ENCODE results near the gene E2F6. TPM values are rescaled to one million over a fixed set of nuclear protein-coding genes. Genes with fewer than 3 reads are reported as not detected.
A peak's percentile ranks its signal among the peaks of the same experiment; 100 is the strongest.

Gene E2F6
- total RNA-seq, 1 experiment from 2014 or later = 21.8 TPM

GRCh38 chr2:11430729-11431128 is 35.2 kb downstream of the E2F6 start:
- H4K5ac ChIP-seq (ENCODE audit: insufficient read length, low read depth, low read length) = no peak overlapping the region
- H2AFZ ChIP-seq (ENCODE audit: low read length) = no peak overlapping the region
- no peak overlapping the region for H2BK120ac ChIP-seq (ENCODE audit: low read depth, low read length, poor library complexity, severe bottlenecking)
- TF ChIP-seq, protein P1, sequence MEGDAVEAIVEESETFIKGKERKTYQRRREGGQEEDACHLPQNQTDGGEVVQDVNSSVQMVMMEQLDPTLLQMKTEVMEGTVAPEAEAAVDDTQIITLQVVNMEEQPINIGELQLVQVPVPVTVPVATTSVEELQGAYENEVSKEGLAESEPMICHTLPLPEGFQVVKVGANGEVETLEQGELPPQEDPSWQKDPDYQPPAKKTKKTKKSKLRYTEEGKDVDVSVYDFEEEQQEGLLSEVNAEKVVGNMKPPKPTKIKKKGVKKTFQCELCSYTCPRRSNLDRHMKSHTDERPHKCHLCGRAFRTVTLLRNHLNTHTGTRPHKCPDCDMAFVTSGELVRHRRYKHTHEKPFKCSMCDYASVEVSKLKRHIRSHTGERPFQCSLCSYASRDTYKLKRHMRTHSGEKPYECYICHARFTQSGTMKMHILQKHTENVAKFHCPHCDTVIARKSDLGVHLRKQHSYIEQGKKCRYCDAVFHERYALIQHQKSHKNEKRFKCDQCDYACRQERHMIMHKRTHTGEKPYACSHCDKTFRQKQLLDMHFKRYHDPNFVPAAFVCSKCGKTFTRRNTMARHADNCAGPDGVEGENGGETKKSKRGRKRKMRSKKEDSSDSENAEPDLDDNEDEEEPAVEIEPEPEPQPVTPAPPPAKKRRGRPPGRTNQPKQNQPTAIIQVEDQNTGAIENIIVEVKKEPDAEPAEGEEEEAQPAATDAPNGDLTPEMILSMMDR (conservative IDR thresholded peaks at IDR 0.05) = no peak
- H2AK5ac ChIP-seq (ENCODE audit: insufficient read length, low read length) = no peak overlapping the region
- no peak overlapping the region for H2BK20ac ChIP-seq (ENCODE audit: low read depth, low read length, poor library complexity, severe bottlenecking)
- H3K79me2 ChIP-seq (ENCODE audit: insufficient read depth, low read length) = no peaks in the 10 kb centered on the region
- DNase-seq = no peak
- Mint-ChIP-seq H3K4me3 (no peak overlapping the region), H3K36me3 (ENCODE audit: insufficient read depth in 1 of 3, low read depth in 3 of 3) (peaks cover 8 to 14% (median 10%) of the 10 kb centered on the region in 3 experiments; a peak in 5 of 7 replicates), H3K9me3 (peaks cover 2 to 3% of the 10 kb centered on the region in 2 experiments; a peak in 3 of 5 replicates), H3K4me1 (no peaks in the 10 kb centered on the region), H3K27ac (peak overlapping the region in 1 of 3 experiments; percentile 95; a peak in 1 of 7 replicates), H3K27me3 (ENCODE audit: low read depth) (no peaks in the 10 kb centered on the region)
- no peak overlapping the region for H4K91ac ChIP-seq (ENCODE audit: insufficient read length, low read depth, low read length)
- no peak overlapping the region for H3K27ac ChIP-seq (ENCODE audit: insufficient read length, low read depth, low read length)
- H3K79me1 ChIP-seq (ENCODE audit: insufficient read depth, low read depth, low read length, poor library complexity, severe bottlenecking) = no peaks in the 10 kb centered on the region
- H3T11ph ChIP-seq (ENCODE audit: low read length) = no peak overlapping the region
- no peak overlapping the region for H3K4ac ChIP-seq (ENCODE audit: low read depth, low read length)
- no peaks in the 10 kb centered on the region for H3K23me2 ChIP-seq (ENCODE audit: insufficient read length, low read depth, low read length, poor library complexity, severe bottlenecking)
- no peak overlapping the region for H2BK15ac ChIP-seq (ENCODE audit: low read depth, low read length)
- H3K4me2 ChIP-seq (ENCODE audit: insufficient read depth, insufficient read length, low read length) = no peak overlapping the region
- no peaks in the 10 kb centered on the region for H3K9me3 ChIP-seq (ENCODE audit: control insufficient read depth, low read depth, low read length)
- no peaks in the 10 kb centered on the region for H3K27me3 ChIP-seq (ENCODE audit: insufficient read depth, low read length)
- H3K4me1 ChIP-seq (ENCODE audit: insufficient read depth, low read length) = no peaks in the 10 kb centered on the region
- no peak overlapping the region for H2BK12ac ChIP-seq (ENCODE audit: insufficient read length, low read depth, low read length)
- no CpG with 5 or more reads among the region's 5 CpGs for WGBS (ENCODE audit: extremely low coverage, insufficient read length, low lambda C conversion rate)
- no peak overlapping the region for H3K18ac ChIP-seq (ENCODE audit: insufficient read length, low read depth, low read length)
- no peaks in the 10 kb centered on the region for H4K20me1 ChIP-seq (ENCODE audit: control insufficient read depth, insufficient read depth, insufficient read length)
- no peak overlapping the region for H3K56ac ChIP-seq (ENCODE audit: insufficient read length, low read depth, low read length)
- H3K23ac ChIP-seq (ENCODE audit: insufficient read length, low read depth, low read length) = no peak overlapping the region
- no peak overlapping the region for H4K8ac ChIP-seq (replicated peaks; ENCODE audit: insufficient read length, low read depth, low read length)
- no peak overlapping the region for H3K9ac ChIP-seq (ENCODE audit: extremely low read depth, insufficient read length, low read length)
- no peak overlapping the region for H2BK5ac ChIP-seq (ENCODE audit: insufficient read length, low read length)
- no peak overlapping the region for H3K14ac ChIP-seq (ENCODE audit: insufficient read depth, low read length)

Measured in H9 (cell line).